ENCODE data around the gene PLXNB3.

- TF ChIP-seq REST (IDR thresholded peaks at IDR 0.05; ENCODE audit: insufficient read depth in 1 of 2, low read depth in 2 of 2, low read length in 2 of 2) (no peak), POLR2AphosphoS5 (IDR thresholded peaks at IDR 0.05; ENCODE audit: low read depth, low read length) (no peak), SIN3A (IDR thresholded peaks at IDR 0.05; ENCODE audit: borderline replicate concordance, insufficient read depth, low read length) (no peak)
Measured at GRCh38 chrX:153782871-153783270, 18.8 kb downstream of the PLXNB3 start.

Data from PFSK-1 (cell line).